Fibroblast of the aortic adventitia (primary cell): Measurements from ENCODE around the gene PRSS21. TPM values are rescaled to one million over a fixed set of nuclear protein-coding genes. Genes with fewer than 3 reads are reported as not detected.

ENCODE experiments used
- DNase-seq: peaks from one replicate; pipeline ENCODE4 v3.0.0-alpha.2; 2010; ENCODE audit warnings: low read depth
- H3K4me3 ChIP-seq: 2 replicates; pipeline ENCODE4 v1.5.1; 2011; ENCODE audit warnings: low read depth, mild to moderate bottlenecking, control low read depth, low read length, moderate library complexity
- CTCF ChIP-seq: IDR thresholded peaks from 2 replicates; pipeline ENCODE4 v1.5.1; 2011; ENCODE audit warnings: mild to moderate bottlenecking, low read length, control low read depth, inconsistent platforms; ENCODE audit not compliant: insufficient read depth
- total RNA-seq: library from RNA; depleted of rRNA; stranded (reverse); fragments of >200 nt; gene quantifications from 2 replicates; pipeline ENCODE4 v1.2.3, GENCODE V29; 2012; ENCODE audit warnings: low replicate concordance

PRSS21 gene
- total RNA-seq, 1 donor: 0.27 TPM

GRCh38 chr16:2835638-2836493 is 18.8 kb downstream of the PRSS21 start:
- no peak overlapping the region for H3K4me3 ChIP-seq
- TF ChIP-seq CTCF: no peak
- DNase-seq: peak; percentile 96

- peak; percentile 9 for DNase-seq
- TF ChIP-seq CTCF: no peak
- H3K4me3 ChIP-seq: no peak overlapping the region
Measured at GRCh38 chr16:2836646-2837508, 19.8 kb downstream of the PRSS21 start.

GRCh38 chr16:2838928-2839327 is 21.9 kb downstream of the PRSS21 start:
- H3K4me3 ChIP-seq: no peak overlapping the region
- DNase-seq: peak; percentile 88
- TF ChIP-seq CTCF: peak; percentile 97

- H3K4me3 ChIP-seq: no peak overlapping the region
- no peak for TF ChIP-seq CTCF
- no peak for DNase-seq
Measured at GRCh38 chr16:2839650-2840450, 22.8 kb downstream of the PRSS21 start.

- no peak for TF ChIP-seq CTCF
- H3K4me3 ChIP-seq: no peak overlapping the region
- DNase-seq: no peak
Measured at GRCh38 chr16:2840914-2841313, 23.9 kb downstream of the PRSS21 start.

GRCh38 chr16:2841606-2842339 is 24.7 kb downstream of the PRSS21 start:
- no peak for TF ChIP-seq CTCF
- H3K4me3 ChIP-seq: no peak overlapping the region
- DNase-seq: no peak
